Measurements from ENCODE around the gene FAM168B. TPM values are rescaled to one million over a fixed set of nuclear protein-coding genes. Genes with fewer than 3 reads are reported as not detected.

FAM168B gene
- polyA plus RNA-seq, 1 donor (not counting 4 experiments of a cell fraction or from before 2014, with no cell fraction given): 50.8 TPM

GRCh38 chr2:131038258-131039100, 54.8 kb downstream of the FAM168B start:
- DNase-seq (ENCODE audit: low read depth, low spot score) (no peak), FAIRE-seq (no peak)
- Histone ChIP-seq H3K9ac (ENCODE audit: control insufficient read depth, extremely low read depth, insufficient read depth, low read length) (no peak overlapping the region), H3K36me3 (ENCODE audit: control insufficient read depth in 2 of 2, extremely low read depth in 1 of 2, insufficient read depth in 2 of 2, low read length in 2 of 2) (peaks cover 14 to 17% of the 10 kb centered on the region in 2 experiments), H3K4me1 (ENCODE audit: control insufficient read depth, extremely low read depth, insufficient read depth, low read length) (peaks cover 12% of the 10 kb centered on the region), H3K27me3 (ENCODE audit: control insufficient read depth, extremely low read depth, insufficient read depth, low read length) (no peaks in the 10 kb centered on the region), H4K20me1 (ENCODE audit: control insufficient read depth, extremely low read depth, insufficient read depth, low read length) (no peaks in the 10 kb centered on the region), H3K27ac (ENCODE audit: control insufficient read depth, insufficient read depth, low read length) (no peak overlapping the region), H3K4me3 (ENCODE audit: control insufficient read depth in 2 of 3, extremely low read depth in 1 of 3, insufficient read depth in 2 of 3, low read depth in 1 of 3, low read length in 3 of 3) (no peak overlapping the region), H3K4me2 (ENCODE audit: control insufficient read depth, extremely low read depth, insufficient read depth, low read depth, low read length) (no peak overlapping the region), H3K9me3 (ENCODE audit: control insufficient read depth, low read depth, low read length) (no peaks in the 10 kb centered on the region), H2AFZ (ENCODE audit: control insufficient read depth, low read length) (no peak overlapping the region), H3K9me1 (ENCODE audit: control insufficient read depth, extremely low read depth, insufficient read depth, low read length) (no peaks in the 10 kb centered on the region), H3K79me2 (ENCODE audit: control insufficient read depth, insufficient read depth, low read length) (no peaks in the 10 kb centered on the region)
- TF ChIP-seq EZH2 (IDR thresholded peaks at IDR 0.05; ENCODE audit: low read length) (no peak), CTCF (optimal IDR thresholded peaks at IDR 0.05 in 1 of 3, IDR thresholded peaks at IDR 0.05 in 1 of 3, conservative IDR thresholded peaks at IDR 0.05 in 1 of 3; ENCODE audit: extremely low read depth in 1 of 3, insufficient read depth in 2 of 3, low read length in 3 of 3) (no peak)
- dilution Hi-C loops (cut with MboI; ENCODE audit: extremely low pct_ligation_motif_present, low sequenced_read_pairs): no loop called here

- no peak for FAIRE-seq
- H3K4me3 ChIP-seq (ENCODE audit: control insufficient read depth in 2 of 3, extremely low read depth in 1 of 3, insufficient read depth in 2 of 3, low read depth in 1 of 3, low read length in 3 of 3): no peak overlapping the region
- no peaks in the 10 kb centered on the region for H3K79me2 ChIP-seq (ENCODE audit: control insufficient read depth, insufficient read depth, low read length)
- no peak overlapping the region for H3K4me2 ChIP-seq (ENCODE audit: control insufficient read depth, extremely low read depth, insufficient read depth, low read depth, low read length)
- H3K4me1 ChIP-seq (ENCODE audit: control insufficient read depth, extremely low read depth, insufficient read depth, low read length): peaks cover 12% of the 10 kb centered on the region
- no peaks in the 10 kb centered on the region for H4K20me1 ChIP-seq (ENCODE audit: control insufficient read depth, extremely low read depth, insufficient read depth, low read length)
- no peaks in the 10 kb centered on the region for H3K27me3 ChIP-seq (ENCODE audit: control insufficient read depth, extremely low read depth, insufficient read depth, low read length)
- H2AFZ ChIP-seq (ENCODE audit: control insufficient read depth, low read length): no peak overlapping the region
- no peaks in the 10 kb centered on the region for H3K9me3 ChIP-seq (ENCODE audit: control insufficient read depth, low read depth, low read length)
- dilution Hi-C loops (cut with MboI; ENCODE audit: extremely low pct_ligation_motif_present, low sequenced_read_pairs): no loop called here
- H3K27ac ChIP-seq (ENCODE audit: control insufficient read depth, insufficient read depth, low read length): no peak overlapping the region
- H3K36me3 ChIP-seq (ENCODE audit: control insufficient read depth in 2 of 2, extremely low read depth in 1 of 2, insufficient read depth in 2 of 2, low read length in 2 of 2): peaks cover 14 to 16% of the 10 kb centered on the region in 2 experiments
- no peak overlapping the region for H3K9ac ChIP-seq (ENCODE audit: control insufficient read depth, extremely low read depth, insufficient read depth, low read length)
- DNase-seq (ENCODE audit: low read depth, low spot score): no peak
- TF ChIP-seq EZH2 (IDR thresholded peaks at IDR 0.05; ENCODE audit: low read length) (no peak), CTCF (optimal IDR thresholded peaks at IDR 0.05 in 1 of 3, IDR thresholded peaks at IDR 0.05 in 1 of 3, conservative IDR thresholded peaks at IDR 0.05 in 1 of 3; ENCODE audit: extremely low read depth in 1 of 3, insufficient read depth in 2 of 3, low read length in 3 of 3) (no peak)
- H3K9me1 ChIP-seq (ENCODE audit: control insufficient read depth, extremely low read depth, insufficient read depth, low read length): no peaks in the 10 kb centered on the region
Observed at GRCh38 chr2:131037398-131038257, 55.6 kb downstream of the FAM168B start.

Measured in keratinocyte (primary cell).